HepG2 (cell line): ENCODE measurements around the gene HIPK2. TPM values are rescaled to one million over a fixed set of nuclear protein-coding genes. Genes with fewer than 3 reads are reported as not detected.

Experiments used
- AKAP8 ChIP-seq: sonication (generic); formaldehyde crosslinking; IDR thresholded peaks from 2 replicates; pipeline ENCODE4 v1.5.1; 2020; ENCODE audit warnings: mild to moderate bottlenecking, missing genetic modification reagents
- ASH2L ChIP-seq: fragments of 300-600, 200-600 bp; sonication (generic); IDR thresholded peaks from 2 replicates; pipeline ENCODE4 v1.7.0; 2017; ENCODE audit warnings: low read depth, mild to moderate bottlenecking, moderate library complexity, mixed read lengths, low read length; ENCODE audit not compliant: insufficient read length
- GZF1 ChIP-seq: sonication (generic); formaldehyde crosslinking; IDR thresholded peaks from 2 replicates; pipeline ENCODE4 v1.5.1; 2020; ENCODE audit warnings: mild to moderate bottlenecking, missing genetic modification reagents
- JUND ChIP-seq: sonication (generic); formaldehyde crosslinking; IDR thresholded peaks from 2 replicates; pipeline ENCODE4 v1.8.0; 2022; ENCODE audit warnings: mild to moderate bottlenecking, missing genetic modification reagents
- KMT2B ChIP-seq: IDR thresholded peaks from 2 replicates; pipeline ENCODE4 v1.6.1; 2016; ENCODE audit warnings: missing genetic modification reagents, missing compliant biosample characterization
- MAZ ChIP-seq, 2 experiments: sonication (generic) in 1 of 2; formaldehyde crosslinking in 1 of 2; IDR thresholded peaks; 2 replicates each; pipeline versions ENCODE4 v1.5.0 to v1.6.1; 2012 to 2020; ENCODE audit warnings: low read depth in 2 of 2, mild to moderate bottlenecking in 2 of 2, borderline replicate concordance in 1 of 2, improper control_type of control experiment in 1 of 2, low read length in 1 of 2, missing genetic modification reagents in 1 of 2, moderate library complexity in 1 of 2
- MIER2 ChIP-seq: IDR thresholded peaks from 2 replicates; pipeline ENCODE4 v1.6.1; 2016; ENCODE audit warnings: missing biosample characterization, missing genetic modification reagents
- NCOR1 ChIP-seq: fragments of 200-600 bp; sonication (generic); IDR thresholded peaks from 2 replicates; pipeline ENCODE4 v1.7.0; 2017; ENCODE audit warnings: antibody characterized with exemption, low read length, borderline replicate concordance
- NR2F2 ChIP-seq: IDR thresholded peaks from 2 replicates; pipeline ENCODE4 v1.6.1; 2012; ENCODE audit warnings: low read depth, inconsistent platforms, borderline replicate concordance
- PHF5A ChIP-seq: IDR thresholded peaks from one replicate; pipeline ENCODE4 v1.6.1; 2018; ENCODE audit warnings: low read depth, missing genetic modification reagents; ENCODE audit not compliant: unreplicated experiment
- REPIN1 ChIP-seq: sonication (generic); formaldehyde crosslinking; IDR thresholded peaks from 2 replicates; pipeline ENCODE4 v1.8.0; 2022; ENCODE audit warnings: missing genetic modification reagents, low read depth, mild to moderate bottlenecking, borderline replicate concordance
- TSC22D2 ChIP-seq: sonication (generic); formaldehyde crosslinking; IDR thresholded peaks from 2 replicates; pipeline ENCODE4 v1.5.1; 2020; ENCODE audit warnings: missing genetic modification reagents, mild to moderate bottlenecking, borderline replicate concordance
- ZFP41 ChIP-seq: sonication (generic); formaldehyde crosslinking; IDR thresholded peaks from 2 replicates; pipeline ENCODE4 v1.4.0; 2020; ENCODE audit warnings: mild to moderate bottlenecking, missing genetic modification reagents, borderline replicate concordance
- ZKSCAN8 ChIP-seq: IDR thresholded peaks from 2 replicates; pipeline ENCODE4 v1.6.1; 2016; ENCODE audit warnings: borderline replicate concordance, missing genetic modification reagents, missing compliant biosample characterization
- ZNF138 ChIP-seq: sonication (generic); formaldehyde crosslinking; IDR thresholded peaks from 2 replicates; pipeline ENCODE4 v1.5.0; 2020; ENCODE audit warnings: mild to moderate bottlenecking, low read depth, missing genetic modification reagents
- ZNF24 ChIP-seq: fragments of 450-650 bp; IDR thresholded peaks from 2 replicates; pipeline ENCODE4 v1.6.1; 2017; ENCODE audit warnings: antibody characterized with exemption, mild to moderate bottlenecking
- ZNF292 ChIP-seq: sonication (generic); formaldehyde crosslinking; IDR thresholded peaks from 2 replicates; pipeline ENCODE4 v1.8.1; 2022; ENCODE audit warnings: mild to moderate bottlenecking, low read depth, missing genetic modification reagents, borderline replicate concordance
- ZNF75D ChIP-seq: sonication (generic); formaldehyde crosslinking; IDR thresholded peaks from 2 replicates; pipeline ENCODE4 v1.8.1; 2023; ENCODE audit warnings: missing genetic modification reagents, mild to moderate bottlenecking, borderline replicate concordance
- ZNF773 ChIP-seq: sonication (generic); formaldehyde crosslinking; IDR thresholded peaks from 2 replicates; pipeline ENCODE4 v1.4.0; 2020; ENCODE audit warnings: missing genetic modification reagents, borderline replicate concordance
- ZNF839 ChIP-seq: sonication (generic); formaldehyde crosslinking; IDR thresholded peaks from 2 replicates; pipeline ENCODE4 v1.4.0; 2020; ENCODE audit warnings: missing genetic modification reagents, mild to moderate bottlenecking, borderline replicate concordance
- polyA plus RNA-seq, 8 experiments: library from polyadenylated mRNA; depleted of rRNA in 3 of 8; stranded (reverse) in 7 of 8; unstranded in 1 of 8; fragments of >200 nt; fragmentation: Illumina TruSeq in 4 of 8; extraction: Trizol in 4 of 8; gene quantifications; 2 replicates each; pipeline versions ENCODE4 v1.2.1 to v1.2.3, GENCODE V29; 2011 to 2016; ENCODE audit warnings: low read depth in 4 of 8, missing spikeins in 1 of 8, mixed read lengths in 1 of 8; ENCODE audit not compliant: insufficient read depth in 1 of 8
- total RNA-seq, 5 experiments: library from RNA; depleted of rRNA; stranded (reverse); fragments of >200 nt; fragmentation: Illumina TruSeq; extraction: Trizol; gene quantifications; 2 replicates each; pipeline ENCODE4 v1.2.3, GENCODE V29; 2016; ENCODE audit warnings: low read depth in 1 of 5
- TF ChIP-seq, protein P1 (sequence below): sonication (generic); formaldehyde crosslinking; IDR thresholded peaks from 2 replicates; pipeline ENCODE4 v1.4.0; 2020; ENCODE audit warnings: missing genetic modification reagents
- TF ChIP-seq, protein P2 (sequence below): sonication (generic); formaldehyde crosslinking; conservative IDR thresholded peaks from 2 replicates; pipeline ENCODE4 v1.4.0; 2020; ENCODE audit warnings: missing genetic modification reagents

Gene HIPK2
- total and polyA plus RNA-seq, 2 of the 13 experiments (the other 11 are each of a cell fraction or from before 2014, with no cell fraction given), result 14.4 to 20.2 TPM

DNA sequence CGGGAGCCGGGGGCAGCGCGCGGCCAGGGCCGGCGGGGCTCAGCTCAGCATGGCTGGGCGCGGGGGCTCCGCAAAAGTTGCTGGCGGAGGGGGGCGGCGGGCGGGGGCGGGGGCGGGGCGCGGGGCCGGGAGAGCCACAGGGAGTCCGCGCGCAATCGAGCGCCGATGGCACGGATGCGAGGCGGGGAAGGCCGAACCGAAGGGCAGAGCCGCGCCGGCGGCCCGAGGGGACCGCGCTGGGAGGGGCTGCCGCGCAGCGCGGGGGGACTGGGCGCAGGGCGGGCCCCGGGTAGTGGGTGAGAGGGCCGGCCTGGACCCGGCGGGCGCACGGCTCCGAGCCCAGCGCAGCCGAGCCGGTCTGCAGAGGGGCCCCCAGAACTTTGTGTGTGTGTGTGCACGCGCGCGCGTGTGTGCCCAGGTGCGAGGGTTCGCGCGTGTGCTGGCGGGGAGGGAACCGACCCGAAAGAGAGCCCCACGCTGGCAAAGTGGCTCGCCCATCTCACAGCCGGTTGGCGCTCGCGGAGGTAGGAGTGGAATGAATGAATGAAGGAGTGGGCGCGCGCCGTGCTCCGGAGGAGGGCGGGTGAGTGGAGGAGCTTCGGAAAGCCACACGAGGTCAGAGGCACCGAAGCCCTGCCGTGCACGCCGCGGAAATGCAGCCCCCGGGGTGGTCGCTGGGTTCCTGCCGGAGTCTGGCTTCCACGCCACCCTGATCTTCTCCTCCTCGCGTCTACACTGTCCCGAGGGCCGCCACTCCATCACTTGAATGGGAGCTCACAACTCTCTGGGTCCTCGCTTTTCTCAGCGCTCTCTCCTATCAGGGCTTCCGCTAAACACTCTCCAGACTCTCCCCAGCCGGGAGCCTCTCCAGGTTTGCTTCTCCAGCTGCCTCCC is at the start of gene HIPK2 (continued):
- no peak for TF ChIP-seq PHF5A (CRISPR knock-in tag)
- peak; percentile 5; the same call in 1 of the 2 replicates for TF ChIP-seq ZNF773 (CRISPR knock-in tag)
- no peak for TF ChIP-seq ZNF75D (CRISPR knock-in tag)
- TF ChIP-seq ZNF24, result peak; percentile 86
- peak; percentile 48; the same call in 1 of the 2 replicates for TF ChIP-seq NR2F2
- TF ChIP-seq ZNF138 (CRISPR knock-in tag), result no peak
- TF ChIP-seq AKAP8 (CRISPR knock-in tag), result no peak
- TF ChIP-seq ZKSCAN8 (CRISPR knock-in tag), result no peak
- TF ChIP-seq ZFP41 (CRISPR knock-in tag), result no peak
- TF ChIP-seq JUND (CRISPR knock-in tag), result no peak
- TF ChIP-seq NCOR1, result no peak
- TF ChIP-seq REPIN1 (CRISPR knock-in tag), result no peak
- peak; percentile 69 for TF ChIP-seq KMT2B
- TF ChIP-seq GZF1, result 0 out of 2 replicates have a peak, but pooled peaks have one; percentile 39
- TF ChIP-seq, protein P1, sequence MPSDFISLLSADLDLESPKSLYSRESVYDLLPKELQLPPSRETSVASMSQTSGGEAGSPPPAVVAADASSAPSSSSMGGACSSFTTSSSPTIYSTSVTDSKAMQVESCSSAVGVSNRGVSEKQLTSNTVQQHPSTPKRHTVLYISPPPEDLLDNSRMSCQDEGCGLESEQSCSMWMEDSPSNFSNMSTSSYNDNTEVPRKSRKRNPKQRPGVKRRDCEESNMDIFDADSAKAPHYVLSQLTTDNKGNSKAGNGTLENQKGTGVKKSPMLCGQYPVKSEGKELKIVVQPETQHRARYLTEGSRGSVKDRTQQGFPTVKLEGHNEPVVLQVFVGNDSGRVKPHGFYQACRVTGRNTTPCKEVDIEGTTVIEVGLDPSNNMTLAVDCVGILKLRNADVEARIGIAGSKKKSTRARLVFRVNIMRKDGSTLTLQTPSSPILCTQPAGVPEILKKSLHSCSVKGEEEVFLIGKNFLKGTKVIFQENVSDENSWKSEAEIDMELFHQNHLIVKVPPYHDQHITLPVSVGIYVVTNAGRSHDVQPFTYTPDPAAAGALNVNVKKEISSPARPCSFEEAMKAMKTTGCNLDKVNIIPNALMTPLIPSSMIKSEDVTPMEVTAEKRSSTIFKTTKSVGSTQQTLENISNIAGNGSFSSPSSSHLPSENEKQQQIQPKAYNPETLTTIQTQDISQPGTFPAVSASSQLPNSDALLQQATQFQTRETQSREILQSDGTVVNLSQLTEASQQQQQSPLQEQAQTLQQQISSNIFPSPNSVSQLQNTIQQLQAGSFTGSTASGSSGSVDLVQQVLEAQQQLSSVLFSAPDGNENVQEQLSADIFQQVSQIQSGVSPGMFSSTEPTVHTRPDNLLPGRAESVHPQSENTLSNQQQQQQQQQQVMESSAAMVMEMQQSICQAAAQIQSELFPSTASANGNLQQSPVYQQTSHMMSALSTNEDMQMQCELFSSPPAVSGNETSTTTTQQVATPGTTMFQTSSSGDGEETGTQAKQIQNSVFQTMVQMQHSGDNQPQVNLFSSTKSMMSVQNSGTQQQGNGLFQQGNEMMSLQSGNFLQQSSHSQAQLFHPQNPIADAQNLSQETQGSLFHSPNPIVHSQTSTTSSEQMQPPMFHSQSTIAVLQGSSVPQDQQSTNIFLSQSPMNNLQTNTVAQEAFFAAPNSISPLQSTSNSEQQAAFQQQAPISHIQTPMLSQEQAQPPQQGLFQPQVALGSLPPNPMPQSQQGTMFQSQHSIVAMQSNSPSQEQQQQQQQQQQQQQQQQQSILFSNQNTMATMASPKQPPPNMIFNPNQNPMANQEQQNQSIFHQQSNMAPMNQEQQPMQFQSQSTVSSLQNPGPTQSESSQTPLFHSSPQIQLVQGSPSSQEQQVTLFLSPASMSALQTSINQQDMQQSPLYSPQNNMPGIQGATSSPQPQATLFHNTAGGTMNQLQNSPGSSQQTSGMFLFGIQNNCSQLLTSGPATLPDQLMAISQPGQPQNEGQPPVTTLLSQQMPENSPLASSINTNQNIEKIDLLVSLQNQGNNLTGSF, result no peak
- no peak for TF ChIP-seq MIER2 (CRISPR knock-in tag)
- TF ChIP-seq TSC22D2 (CRISPR knock-in tag), result 0 out of 2 replicates have a peak, but pooled peaks have one; percentile 29
- peak; percentile 78 for TF ChIP-seq ASH2L
- peak; percentile 70; the same call in 1 of the 2 replicates for TF ChIP-seq MAZ (IDR thresholded peaks at IDR 0.05; ENCODE audit: borderline replicate concordance, low read depth, low read length)
- TF ChIP-seq MAZ (CRISPR knock-in tag; IDR thresholded peaks at IDR 0.05; ENCODE audit: low read depth), result peak; percentile 68
- TF ChIP-seq ZNF839 (CRISPR knock-in tag), result no peak
- TF ChIP-seq, protein P2, sequence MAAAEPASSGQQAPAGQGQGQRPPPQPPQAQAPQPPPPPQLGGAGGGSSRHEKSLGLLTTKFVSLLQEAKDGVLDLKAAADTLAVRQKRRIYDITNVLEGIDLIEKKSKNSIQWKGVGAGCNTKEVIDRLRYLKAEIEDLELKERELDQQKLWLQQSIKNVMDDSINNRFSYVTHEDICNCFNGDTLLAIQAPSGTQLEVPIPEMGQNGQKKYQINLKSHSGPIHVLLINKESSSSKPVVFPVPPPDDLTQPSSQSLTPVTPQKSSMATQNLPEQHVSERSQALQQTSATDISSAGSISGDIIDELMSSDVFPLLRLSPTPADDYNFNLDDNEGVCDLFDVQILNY (CRISPR knock-in tag), result no peak
- peak; percentile 38; the same call in 1 of the 2 replicates for TF ChIP-seq ZNF292 (CRISPR knock-in tag)
